Heart right ventricle (tissue), 16 donors: ENCODE data around the gene ZNF189. TPM values are rescaled to one million over a fixed set of nuclear protein-coding genes. Genes with fewer than 3 reads are reported as not detected.

Experiments used
- ATAC-seq, 8 donors: fragments of 200-7000 bp; cut with Tn5 transposase; one replicate each; pipeline ENCODE4 v1.9.1; 2020; ENCODE audit warnings: mild to moderate bottlenecking in 8 of 8, moderate library complexity in 8 of 8, moderate number of reproducible peaks in 1 of 8
- DNase-seq, 2 donors: peaks; one replicate each; pipeline ENCODE4 v3.0.0-alpha.2; 2020
- H3K27ac ChIP-seq, 10 donors: fragments of 200-600 bp; sonication (generic) in 2 of 10; one replicate each; pipeline versions ENCODE4 v1.5.0 to v1.8.0; 2020 to 2022; ENCODE audit warnings: mild to moderate bottlenecking in 3 of 10
- H3K27me3 ChIP-seq, 7 donors: fragments of 200-600 bp; one replicate each; pipeline ENCODE4 v1.8.0; 2021 to 2022; ENCODE audit warnings: mild to moderate bottlenecking in 2 of 7
- H3K36me3 ChIP-seq, 9 donors: fragments of 200-600 bp; sonication (generic) in 1 of 9; one replicate each; pipeline versions ENCODE4 v1.5.0 to v1.8.0; 2020 to 2022; ENCODE audit warnings: mild to moderate bottlenecking in 2 of 9
- H3K4me1 ChIP-seq, 9 donors: fragments of 200-600 bp; sonication (generic) in 1 of 9; one replicate each; pipeline versions ENCODE4 v1.5.0 to v1.8.0; 2020 to 2022; ENCODE audit warnings: mild to moderate bottlenecking in 4 of 9
- H3K4me3 ChIP-seq, 10 donors: fragments of 200-600 bp; sonication (generic) in 2 of 10; one replicate each; pipeline versions ENCODE4 v1.5.0 to v1.8.0; 2020 to 2022; ENCODE audit warnings: mild to moderate bottlenecking in 7 of 10, moderate library complexity in 2 of 10
- H3K9me3 ChIP-seq, 11 donors: fragments of 200-600 bp in 10 of 11; sonication (generic) in 2 of 11; one replicate each; pipeline versions ENCODE4 v1.5.0 to v1.8.0; 2013 to 2022; ENCODE audit warnings: mild to moderate bottlenecking in 2 of 11, control low read depth in 1 of 11, moderate library complexity in 1 of 11
- CTCF ChIP-seq, 9 donors: fragments of 200-600 bp; sonication (generic) in 2 of 9; IDR thresholded peaks; one replicate each; pipeline versions ENCODE4 v1.5.0 to v1.8.0; 2021 to 2022; ENCODE audit warnings: antibody characterized with exemption in 9 of 9, mild to moderate bottlenecking in 5 of 9, moderate library complexity in 1 of 9
- WGBS, 2 donors: extraction: QIAGEN DNeasy Blood & Tissue Kit; methylation state at CpG; one replicate each; pipeline ENCODE4 v1.1.7; 2013; ENCODE audit warnings: inconsistent platforms in 1 of 2; 5-methylcytosine and 5-hydroxymethylcytosine counted together
- intact Hi-C, 10 donors: fragments of 100-400 bp; cut with DNase I; formaldehyde crosslinking; loops; one replicate each; pipeline versions ENCODE4 v1.11.1 to v1.14.2; 2022
- polyA plus RNA-seq, 2 donors: library from polyadenylated mRNA; stranded (reverse); fragments of 200-250 nt; gene quantifications; one replicate each; pipeline ENCODE4 v1.2.3, GENCODE V29; 2013
- total RNA-seq, 10 donors: library from RNA; stranded (reverse); fragmentation: NEBNext Ultra II Directional in 3 of 10; extraction: Animal tissue kit (Norgen Biotek cat#: 25700) in 3 of 10; gene quantifications; one replicate each; pipeline versions ENCODE4 v1.2.1 to v1.2.4, GENCODE V29; 2021 to 2023
- donor health status: Arrhythmogenic right ventricular cardiomyopathy.
- donor health status: ischemic (EF 13 %, LVEDD 7.1; RV severe dilation, severe dysfunction).
- donor health status: healthy with polysubstance abuse.
- donor health status: DM: no; HTN: yes; CAD: no.
- donor health status: DM: no; HTN: no; CAD: no.
- donor health status: ischemic (EF 25% LVEDD 6.9; RV normal size, moderate dysfunction).
- donor health status: ischemic (EF 25% LVEDD 5.7; RV mildly dilated, moderate dysfunction).
- donor health status: healthy.
- donor health status: DM: yes; HTN: yes; CAD: no.
- donor health status: Ischemic cardiomyopathy.
- donor health status: ischemic (EF 35%, LVEDD 5.7; RV mildly dilated, moderate dysfunction).
- donor health status: nonischemic (EF 11% LVEDD 7.7; RV severe dilation, severe dysfunction).
- donor health status: DM: yes; HTN: yes; CAD: no.
- donor health status: PGD.
- donor health status: ischemic (EF 29% LVEDD 5.4; RV normal size, mild dysfunction).
- donor health status: nonischemic (EF 23%, LVEDD 6.1; RV moderate dilation, normal function).

Gene ZNF189
- total and polyA plus RNA-seq, 12 donors, result 10.9 to 28.0 (median 19.3) TPM

DNA sequence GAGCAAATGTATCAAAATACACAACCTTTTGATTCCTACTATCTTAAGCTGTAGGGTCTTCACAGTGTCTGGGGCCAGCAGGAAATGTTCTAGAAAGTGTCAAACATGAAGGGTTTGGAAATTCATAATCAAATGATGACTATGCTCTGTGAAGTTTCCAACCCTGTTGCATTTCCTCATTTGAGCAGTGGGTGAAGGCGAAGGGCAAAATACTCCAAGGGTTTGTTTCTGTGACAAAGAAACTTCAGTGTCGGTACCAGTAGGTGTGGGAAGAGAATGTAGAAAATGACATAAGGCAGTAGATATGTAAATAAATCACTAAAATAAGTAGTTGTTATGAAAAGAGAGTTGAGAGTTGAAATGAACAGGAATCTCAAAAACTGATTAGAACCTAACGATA is 36.3 kb downstream of the ZNF189 start:
- Histone ChIP-seq H3K9me3 (no peaks in the 10 kb centered on the region), H3K36me3 (no peaks in the 10 kb centered on the region), H3K27me3 (no peaks in the 10 kb centered on the region), H3K4me1 (peaks cover 0 to 10% (median 0%) of the 10 kb centered on the region in 9 donors), H3K4me3 (no peak overlapping the region), H3K27ac (no peak overlapping the region)
- WGBS, 2 donors, result 59 to 64% methylated on average over 3 of the region's 3 CpGs
- no peak for TF ChIP-seq CTCF (IDR thresholded peaks at IDR 0.05)
- DNase-seq, result no peak
- ATAC-seq, result no peak
- intact Hi-C loops, result loop anchor here in 1 of 10 donors (5.0 kb wide), 1 partner anchor 33 kb away; no protein-coding TSS in a partner anchor

- 69 to 72% methylated on average over 2 of the region's 2 CpGs for WGBS, 2 donors
- H3K27ac ChIP-seq, result no peak within 1 kb of the TSS
- H3K4me3 ChIP-seq, result no peak within 1 kb of the TSS
- H3K4me1 ChIP-seq, result peaks cover 0 to 10% (median 0%) of the 10 kb centered on the region in 9 donors
- H3K27me3 ChIP-seq, result no peaks in the 10 kb centered on the region
- no peak for DNase-seq
- TF ChIP-seq CTCF (IDR thresholded peaks at IDR 0.05), result no peak
- intact Hi-C loops, result loop anchor here in 1 of 10 donors (5.0 kb wide), 1 partner anchor 33 kb away; no protein-coding TSS in a partner anchor
- H3K9me3 ChIP-seq, result no peaks in the 10 kb centered on the region
- ATAC-seq, result no peak
- H3K36me3 ChIP-seq, result no peaks in the 10 kb centered on the region
Measured at GRCh38 chr9:101435601-101436079, 37.0 kb downstream of the ZNF189 start, which contains the start of gene ALDOB. Gene ALDOB (minus strand): TSS chr9:101435774. CDS start chr9:101430887, 4,887 bp downstream.

DNA sequence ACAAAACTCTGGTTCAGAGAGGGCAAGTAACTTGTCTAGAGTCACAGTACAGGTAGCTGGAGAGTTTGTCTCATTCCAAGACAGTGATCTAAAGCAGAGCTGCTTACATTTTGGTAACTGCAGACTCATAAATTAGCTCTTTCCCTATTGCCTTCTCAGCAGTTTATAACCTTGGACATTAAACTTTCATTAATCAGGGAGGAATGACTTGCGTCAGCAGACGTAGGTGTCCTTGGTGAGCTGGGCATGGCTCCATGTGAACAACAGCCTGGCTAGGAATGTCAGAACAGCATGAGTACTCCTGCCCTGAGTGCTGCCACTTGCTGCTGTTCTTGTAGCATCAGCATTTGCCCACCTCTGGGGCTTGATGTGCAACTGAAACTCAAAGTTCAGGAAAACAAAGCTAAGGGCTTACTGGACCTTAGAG is 39.2 kb downstream of the ZNF189 start:
- Histone ChIP-seq H3K27ac (peak overlapping the region in 5 of 10 donors; percentile 22 to 63 (median 34)), H3K4me3 (no peak overlapping the region), H3K9me3 (no peaks in the 10 kb centered on the region), H3K36me3 (no peaks in the 10 kb centered on the region), H3K4me1 (peaks cover 0 to 14% (median 0%) of the 10 kb centered on the region in 9 donors), H3K27me3 (no peaks in the 10 kb centered on the region)
- intact Hi-C loops, result loop anchor here in 1 of 10 donors (5.0 kb wide), 1 partner anchor 36 kb away; no protein-coding TSS in a partner anchor
- ATAC-seq (peak; percentile 61 to 96 (median 91)), DNase-seq (peak; percentile 55 to 60)
- TF ChIP-seq CTCF (IDR thresholded peaks at IDR 0.05), result no peak
- WGBS, 2 donors, result 40 to 58% methylated on average over 2 of the region's 2 CpGs

DNA sequence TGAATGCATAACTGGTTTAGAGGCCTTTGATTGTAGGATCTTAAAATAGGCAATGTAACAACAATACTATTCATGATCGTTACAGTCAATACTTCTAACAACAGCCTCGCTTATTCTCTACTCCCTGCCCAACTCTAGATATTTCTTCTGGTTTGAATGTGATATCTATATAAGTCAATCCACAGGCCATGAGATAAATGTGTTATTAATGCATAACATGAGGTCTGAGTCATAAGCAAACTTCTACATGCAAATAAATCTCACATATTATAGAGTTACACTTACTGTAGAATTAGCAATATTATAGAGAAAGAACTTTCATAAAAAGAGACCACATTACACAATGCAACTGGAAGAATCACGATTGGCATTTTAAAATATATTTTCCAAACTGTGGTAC is 39.9 kb downstream of the ZNF189 start:
- ATAC-seq (no peak), DNase-seq (no peak)
- no peaks in the 10 kb centered on the region for H3K36me3 ChIP-seq
- H3K4me1 ChIP-seq, result peaks cover 0 to 20% (median 0%) of the 10 kb centered on the region in 9 donors
- WGBS, 2 donors, result 79% methylated on average over 3 of the region's 3 CpGs
- H3K27me3 ChIP-seq, result no peaks in the 10 kb centered on the region
- peak overlapping the region in 1 of 10 donors; percentile 63 for H3K27ac ChIP-seq
- H3K9me3 ChIP-seq, result no peaks in the 10 kb centered on the region
- H3K4me3 ChIP-seq, result no peak overlapping the region
- no peak for TF ChIP-seq CTCF (IDR thresholded peaks at IDR 0.05)
- intact Hi-C loops, result loop anchor here in 1 of 10 donors (5.0 kb wide), 1 partner anchor 36 kb away; no protein-coding TSS in a partner anchor
